ENCODE results near the gene ERF. TPM values are rescaled to one million over a fixed set of nuclear protein-coding genes. Genes with fewer than 3 reads are reported as not detected.

ERF gene
- total and polyA plus RNA-seq, 10 of the 15 experiments (the other 5 are each of a cell fraction or from before 2014, with no cell fraction given): 0.02 to 51.8 (median 14.4) TPM

- POLR2A ChIA-PET: interaction anchor here (0.7 kb wide), 1 partner anchor 11 kb away, joined by 3 read pairs; no protein-coding TSS in a partner anchor
- H3K9ac ChIP-seq (ENCODE audit: control insufficient read depth, insufficient read depth, low read length): no peak overlapping the region
- H3K79me2 ChIP-seq (ENCODE audit: control insufficient read depth, insufficient read depth, low read length): peaks cover 43% of the 10 kb centered on the region
- TF ChIP-seq ZZZ3 (IDR thresholded peaks at IDR 0.05; ENCODE audit: control insufficient read depth, insufficient read length, low read depth) (no peak), RUNX3 (IDR thresholded peaks at IDR 0.05; ENCODE audit: low read length) (no peak), POLR2AphosphoS5 (IDR thresholded peaks at IDR 0.05; ENCODE audit: low read length) (no peak), IRF4 (IDR thresholded peaks at IDR 0.05; ENCODE audit: low read depth, low read length) (no peak), ZBED1 (IDR thresholded peaks at IDR 0.05; ENCODE audit: borderline replicate concordance) (no peak), PML (IDR thresholded peaks at IDR 0.05; ENCODE audit: low read length) (no peak), NR2C2 (IDR thresholded peaks at IDR 0.05; ENCODE audit: borderline replicate concordance, control insufficient read depth, insufficient read length, low read depth) (no peak), MXI1 (IDR thresholded peaks at IDR 0.05; ENCODE audit: low read depth, low read length) (no peak), RBBP5 (conservative IDR thresholded peaks at IDR 0.05) (no peak), ELK1 (IDR thresholded peaks at IDR 0.05; ENCODE audit: low read depth, low read length) (no peak), MEF2A (IDR thresholded peaks at IDR 0.05; ENCODE audit: insufficient read depth, low read depth, low read length) (no peak)
- H3K9me3 ChIP-seq (replicated peaks; ENCODE audit: control insufficient read depth, insufficient read depth, low read length): no peaks in the 10 kb centered on the region
- no peak overlapping the region for H3K4me2 ChIP-seq (ENCODE audit: control insufficient read depth, insufficient read depth)
- no peak overlapping the region for H3K27ac ChIP-seq (ENCODE audit: control insufficient read depth, insufficient read depth)
- peaks cover 13% of the 10 kb centered on the region for H3K4me1 ChIP-seq (ENCODE audit: control insufficient read depth, insufficient read depth, low read length)
- in situ Hi-C loops (cut with MboI): no loop called here
- no peak overlapping the region for H2AFZ ChIP-seq (ENCODE audit: control insufficient read depth, low read depth, low read length)
- DNase-seq (ENCODE audit: low read depth, low spot score) (no peak), ATAC-seq (no peak), FAIRE-seq (no peak)
- H3K27me3 ChIP-seq (replicated peaks in 1 of 2; ENCODE audit: control insufficient read depth in 2 of 2, insufficient read depth in 2 of 2, low read length in 1 of 2): no peaks in the 10 kb centered on the region
- CTCF ChIA-PET: interaction anchor here (2.3 kb wide), 1 partner anchor 29 kb away, joined by 19 read pairs; no protein-coding TSS in a partner anchor
- intact Hi-C loops (cut with micrococcal nuclease; ENCODE audit: unreplicated experiment): no loop called here
- H3K4me3 ChIP-seq: no peak overlapping the region
- peaks cover 0 to 7% of the 10 kb centered on the region in 2 experiments; a peak in 2 of 4 replicates for H3K36me3 ChIP-seq (ENCODE audit: control insufficient read depth in 2 of 2, insufficient read depth in 2 of 2, low read length in 1 of 2)
- SMC1A ChIA-PET (ENCODE audit: uncharacterized antibody, unreplicated experiment): interaction anchor here (0.9 to 1.9 kb wide), 3 partner anchors 8 to 29 kb away, joined by 3 to 13 read pairs (median 3); partner anchors contain the start of gene GSK3A
- WGBS (ENCODE audit: insufficient coverage, insufficient replicate concordance, low lambda C conversion rate, missing lambda C conversion rate): 91% methylated on average over 15 of the region's 15 CpGs
- H4K20me1 ChIP-seq (ENCODE audit: control insufficient read depth, insufficient read depth): no peaks in the 10 kb centered on the region
- RAD21 ChIA-PET (ENCODE audit: unreplicated experiment): interaction anchor here (1.9 kb wide), 1 partner anchor 29 kb away, joined by 5 read pairs; no protein-coding TSS in a partner anchor
- BruUV-seq (replicated peaks): no TSS peak
Measured at GRCh38 chr19:42250183-42250665, 4.7 kb downstream of the ERF start.
